GM21528 (cell line): ENCODE results near the gene DRC1.

Source experiments
- ATAC-seq: cut with Tn5 transposase; IDR thresholded peaks from one replicate; pipeline ENCODE4 v1.9.1; 2021; ENCODE audit warnings: mild to moderate bottlenecking, moderate library complexity; ENCODE audit not compliant: unreplicated experiment, low FRiP score

DRC1 gene

GRCh38 chr2:26442301-26442700 is 40.6 kb downstream of the DRC1 start:
- ATAC-seq = no peak

- ATAC-seq = no peak
Observed at GRCh38 chr2:26442707-26443106, 41.0 kb downstream of the DRC1 start.

GRCh38 chr2:26444236-26444635 is 42.5 kb downstream of the DRC1 start:
- ATAC-seq = no peak

DNA sequence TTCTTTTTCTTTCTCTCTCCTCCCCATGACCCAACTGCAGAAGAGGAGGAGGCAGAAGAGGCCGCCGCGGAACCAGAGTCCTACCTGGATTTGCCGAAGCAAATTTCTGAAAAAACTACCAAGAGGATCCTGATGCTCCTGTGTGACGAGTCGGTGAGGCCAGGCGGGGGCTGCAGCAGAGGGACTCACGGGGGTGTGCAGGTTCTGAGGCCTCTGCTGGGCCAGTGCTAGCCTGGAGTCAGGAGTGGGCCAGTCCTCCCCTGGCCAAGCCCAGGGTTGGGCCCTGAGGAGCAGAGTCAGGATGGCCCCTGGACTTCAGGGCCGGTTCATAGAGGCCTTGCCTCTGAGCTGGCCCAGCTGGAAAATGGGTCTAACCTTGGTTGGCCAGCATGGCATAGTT is 46.9 kb downstream of the DRC1 start:
- no peak for ATAC-seq

- no peak for ATAC-seq
Observed at GRCh38 chr2:26449278-26450030, 47.7 kb downstream of the DRC1 start.

DNA sequence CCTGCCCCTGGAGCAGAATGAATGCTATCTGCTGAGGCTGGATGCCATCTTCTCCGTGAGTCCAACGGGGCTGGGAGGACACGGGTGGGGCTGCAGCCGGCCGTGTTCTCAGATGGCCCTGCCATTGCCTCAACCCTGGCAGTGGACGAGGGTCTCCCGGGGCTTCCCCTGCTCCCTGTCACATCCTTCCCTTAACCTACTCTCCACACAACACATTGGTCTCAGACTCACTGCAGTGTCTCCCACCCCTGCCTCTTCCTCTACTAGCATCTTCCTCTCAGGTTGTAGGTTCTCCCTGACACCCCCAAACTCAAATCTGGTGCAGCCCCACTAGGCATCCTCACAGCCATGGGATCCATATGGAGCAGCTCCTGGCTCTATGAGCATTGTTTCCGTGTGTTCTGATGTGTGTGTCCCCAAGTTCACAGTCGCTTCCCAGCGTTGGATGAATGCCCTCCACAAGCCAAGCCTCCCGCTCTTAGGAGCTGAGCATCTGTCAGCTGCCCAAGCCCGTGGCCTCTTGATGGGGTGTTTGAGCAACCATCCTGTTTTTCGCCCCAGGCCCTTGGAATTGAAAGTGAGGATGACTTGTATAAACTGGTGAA is 48.4 kb downstream of the DRC1 start:
- ATAC-seq = no peak

- no peak for ATAC-seq
Observed at GRCh38 chr2:26451700-26452099, 50.0 kb downstream of the DRC1 start.

DNA sequence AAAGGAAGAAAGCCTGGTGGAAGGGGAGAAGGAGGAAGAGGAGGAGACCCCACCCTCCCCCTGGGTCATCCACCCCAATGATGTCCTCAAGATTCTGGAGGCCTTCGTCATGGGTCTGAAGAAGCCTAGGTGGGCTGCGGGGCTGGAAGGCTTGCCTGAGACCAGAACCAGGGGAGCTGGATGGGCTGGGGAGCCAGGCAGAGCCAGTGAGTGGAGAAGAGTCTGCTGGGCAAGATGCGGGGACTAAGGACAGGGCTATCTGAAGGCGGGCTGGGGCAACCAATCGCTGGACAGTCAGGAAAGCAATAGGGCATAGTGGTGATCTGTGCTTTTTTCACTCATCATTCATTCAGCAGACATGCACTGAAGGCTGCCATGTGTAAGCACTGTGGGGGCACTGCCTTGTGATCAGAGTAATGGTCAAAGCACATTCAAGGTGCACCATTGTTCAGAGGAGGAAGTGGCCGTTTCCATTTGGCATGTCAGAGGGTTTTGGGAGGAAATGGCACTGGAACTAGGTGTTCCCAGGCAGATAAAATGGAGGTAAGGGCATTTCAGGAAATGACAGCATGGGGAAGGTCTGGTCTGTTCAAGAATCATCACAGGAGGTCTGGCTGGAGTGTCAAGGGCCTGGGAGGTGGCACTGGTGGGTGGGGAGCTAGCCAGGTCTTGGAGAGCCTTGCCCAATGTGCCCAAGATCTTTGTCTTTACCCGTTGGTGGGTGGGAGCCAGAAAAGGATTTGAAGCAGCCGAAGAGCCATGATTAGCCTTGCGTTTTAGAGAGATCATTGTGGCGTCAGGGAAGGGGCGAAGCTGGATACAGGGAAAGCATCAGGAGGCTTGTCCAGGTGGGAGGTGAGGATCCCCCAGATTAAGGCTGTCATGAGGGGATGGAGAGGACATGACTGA is 52.0 kb downstream of the DRC1 start:
- ATAC-seq = no peak

DNA sequence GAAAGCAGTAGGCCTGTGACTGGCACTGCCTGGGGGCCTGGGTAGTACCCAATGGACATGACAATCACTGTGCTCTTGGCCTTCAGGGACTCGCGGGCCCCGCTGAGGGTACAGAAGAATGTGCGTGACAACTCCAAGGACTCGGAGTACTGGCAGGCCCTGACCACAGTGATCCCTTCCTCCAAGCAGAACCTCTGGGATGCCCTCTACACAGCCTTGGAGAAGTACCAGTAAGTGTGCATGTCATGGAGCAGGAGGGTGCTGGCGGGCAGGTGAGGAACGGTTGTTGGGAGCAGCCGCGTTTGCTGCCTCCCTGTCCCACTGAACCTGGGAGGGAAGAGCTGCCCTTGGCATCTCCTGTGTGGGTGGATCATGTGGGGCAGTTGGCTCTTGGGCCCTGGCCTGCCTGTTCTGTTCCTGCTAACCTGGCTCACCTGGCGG is 52.9 kb downstream of the DRC1 start:
- no peak for ATAC-seq

GRCh38 chr2:26455037-26455669 is 53.4 kb downstream of the DRC1 start:
- ATAC-seq = no peak

DNA sequence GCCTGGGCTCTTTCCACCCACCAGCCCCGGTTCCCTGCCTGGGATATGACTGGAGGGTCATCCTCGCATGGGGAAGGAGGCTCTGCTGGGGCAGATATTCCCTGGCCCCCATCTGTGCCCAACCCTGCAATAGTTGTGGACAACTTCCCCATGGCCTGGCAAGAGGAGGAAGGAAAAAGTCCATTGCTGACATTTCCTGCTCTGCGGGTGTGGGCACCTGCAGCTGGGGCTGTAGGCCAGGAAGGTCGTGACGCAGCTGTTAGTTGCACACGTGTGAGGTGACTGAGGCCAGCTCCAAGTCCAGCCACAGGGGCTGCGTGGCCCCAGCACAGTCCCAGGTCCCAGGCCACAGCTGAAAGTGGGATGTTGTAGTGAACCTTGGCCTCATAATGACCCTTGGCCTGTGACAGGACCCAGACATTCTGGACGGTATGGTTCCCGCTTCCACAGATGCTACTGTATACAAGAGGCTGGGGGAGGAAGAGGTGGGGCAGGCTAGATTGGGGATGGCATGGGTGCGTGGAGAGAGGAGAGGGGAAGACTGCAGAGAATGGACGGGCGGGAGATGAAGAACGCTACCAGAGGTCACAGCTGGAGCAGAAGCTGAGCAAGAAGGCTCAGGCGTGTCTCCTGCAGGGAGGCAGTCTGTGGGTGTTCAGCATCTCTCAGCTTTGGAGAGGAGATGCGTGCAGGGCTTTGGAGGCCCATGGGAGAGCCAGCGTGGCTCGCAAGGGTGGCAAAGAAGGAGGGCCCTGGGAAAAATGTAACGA is 54.1 kb downstream of the DRC1 start:
- no peak for ATAC-seq

GRCh38 chr2:26456440-26457250 is 54.9 kb downstream of the DRC1 start:
- no peak for ATAC-seq

GRCh38 chr2:26457251-26457666 is 55.5 kb downstream of the DRC1 start:
- ATAC-seq = no peak

- no peak for ATAC-seq
Observed at GRCh38 chr2:26457695-26458364, 56.1 kb downstream of the DRC1 start.

DNA sequence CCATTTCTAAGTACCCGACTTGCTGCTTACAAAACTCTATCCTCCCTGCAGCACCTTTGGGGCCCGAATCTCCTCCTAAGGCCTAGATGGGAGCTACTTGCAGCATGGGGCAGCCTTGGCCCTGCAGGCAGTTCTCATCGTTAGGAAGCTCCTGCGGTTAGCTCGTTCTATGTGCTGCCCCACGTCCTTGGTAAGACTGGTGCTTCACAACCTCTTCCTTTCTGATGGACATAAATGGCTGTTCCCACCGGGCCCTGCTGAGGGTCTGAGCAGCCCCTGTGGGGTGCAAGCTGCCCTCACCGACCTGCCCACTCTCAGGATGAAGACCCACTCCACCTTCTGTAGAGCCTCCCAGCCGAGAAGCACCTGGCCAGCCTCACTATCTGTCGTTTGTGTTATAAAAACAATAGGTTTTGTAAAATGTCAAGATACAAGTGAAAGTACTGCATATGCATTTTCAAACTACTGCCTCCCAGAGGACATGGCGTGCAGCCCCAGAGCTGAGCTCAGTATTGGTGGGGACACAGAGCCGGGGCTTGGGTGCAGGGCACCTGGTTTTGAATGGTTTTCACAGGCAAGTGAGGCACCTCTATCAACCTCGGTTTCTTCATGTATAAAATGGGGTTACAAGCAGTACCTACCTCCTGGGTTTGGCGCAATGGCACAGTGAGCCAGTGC is 56.8 kb downstream of the DRC1 start:
- no peak for ATAC-seq

DNA sequence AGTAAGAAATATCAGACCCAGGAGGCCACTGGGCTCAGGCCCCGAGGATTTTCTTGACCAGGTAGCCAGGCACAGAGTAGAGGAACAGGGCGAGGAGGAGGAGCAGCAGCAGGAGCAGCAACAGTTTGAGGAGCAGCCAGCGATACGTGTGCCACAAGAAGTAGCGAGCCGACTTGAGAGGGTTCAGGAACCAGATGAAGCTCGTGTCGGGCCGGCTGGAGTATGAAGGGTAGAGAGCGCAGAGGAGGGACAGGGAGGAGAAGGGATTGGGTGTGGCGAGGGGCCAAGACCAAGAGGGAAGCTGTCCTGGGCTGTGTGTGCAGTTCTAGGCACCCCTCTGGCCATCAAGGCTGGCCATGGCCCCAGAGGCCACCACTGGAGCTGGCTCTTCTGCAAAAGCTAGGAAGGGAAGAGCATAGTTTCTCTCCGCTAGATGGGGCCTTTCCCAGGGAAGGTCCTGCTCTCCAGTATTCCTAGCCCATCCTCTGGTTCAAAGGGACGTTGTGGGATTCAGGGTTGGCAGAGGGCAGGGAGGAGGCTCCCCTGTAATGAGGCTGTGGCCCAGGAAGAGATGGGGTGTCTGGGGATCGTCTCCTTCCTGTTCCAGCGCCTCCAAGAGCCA is 58.4 kb downstream of the DRC1 start:
- ATAC-seq = no peak

GRCh38 chr2:26460613-26461031 is 58.9 kb downstream of the DRC1 start:
- no peak for ATAC-seq

DNA sequence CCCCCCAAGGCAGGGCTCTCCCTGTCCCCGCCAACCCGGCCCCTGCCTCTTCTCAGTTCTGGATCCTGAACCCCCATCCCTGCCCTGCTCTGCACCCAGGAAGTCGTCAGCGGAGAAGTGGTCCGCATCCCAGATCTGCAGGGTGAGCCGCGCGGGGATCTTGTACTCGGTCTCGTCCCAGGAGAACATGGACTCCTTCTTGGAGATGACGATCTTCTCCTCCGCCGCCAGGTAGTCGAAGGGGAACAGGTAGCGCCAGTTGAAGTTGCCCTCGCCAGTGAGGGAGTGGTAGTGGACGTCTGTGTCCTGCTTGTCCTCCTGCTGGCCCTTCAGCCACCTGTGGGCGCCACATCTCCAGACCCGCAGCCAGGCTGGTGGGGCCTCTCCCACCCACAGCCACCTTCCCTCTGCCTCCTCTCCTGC is 59.9 kb downstream of the DRC1 start:
- no peak for ATAC-seq
